HG03025 (cell line): ENCODE data around the gene B3GNT9.
A peak's percentile ranks its signal among the peaks of the same experiment; 100 is the strongest.

Experiments
- ATAC-seq: cut with Tn5 transposase; IDR thresholded peaks from one replicate; pipeline ENCODE4 v1.9.1; 2021; ENCODE audit warnings: mild to moderate bottlenecking, moderate library complexity; ENCODE audit not compliant: unreplicated experiment, low FRiP score

B3GNT9 gene

DNA sequence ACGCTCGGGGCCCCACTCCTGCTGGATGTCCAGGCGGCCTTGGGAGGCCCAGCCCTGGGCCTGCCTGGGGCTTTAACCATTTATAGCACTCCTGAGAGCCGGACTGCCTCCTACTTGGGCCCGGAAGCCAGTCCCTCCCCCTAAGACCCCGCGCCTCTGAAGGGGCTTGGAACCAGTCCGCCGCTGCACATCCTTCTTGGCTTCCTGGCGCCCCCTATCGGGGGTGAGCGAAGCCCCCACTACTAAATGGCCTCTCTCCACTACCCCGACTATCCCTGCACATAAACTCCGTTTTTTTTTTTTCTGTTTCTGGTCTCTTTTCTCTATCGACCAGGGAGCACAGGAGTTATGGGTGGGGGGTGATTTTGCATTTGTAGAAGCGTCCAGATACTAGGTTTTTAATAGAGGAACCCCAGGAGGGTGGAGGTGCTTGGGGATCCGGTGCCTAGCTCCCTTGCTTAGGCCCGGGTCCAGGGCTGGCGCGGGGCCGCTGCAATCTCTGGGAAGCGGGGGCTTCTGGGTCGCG is 18.9 kb upstream of the B3GNT9 start:
- ATAC-seq: no peak

DNA sequence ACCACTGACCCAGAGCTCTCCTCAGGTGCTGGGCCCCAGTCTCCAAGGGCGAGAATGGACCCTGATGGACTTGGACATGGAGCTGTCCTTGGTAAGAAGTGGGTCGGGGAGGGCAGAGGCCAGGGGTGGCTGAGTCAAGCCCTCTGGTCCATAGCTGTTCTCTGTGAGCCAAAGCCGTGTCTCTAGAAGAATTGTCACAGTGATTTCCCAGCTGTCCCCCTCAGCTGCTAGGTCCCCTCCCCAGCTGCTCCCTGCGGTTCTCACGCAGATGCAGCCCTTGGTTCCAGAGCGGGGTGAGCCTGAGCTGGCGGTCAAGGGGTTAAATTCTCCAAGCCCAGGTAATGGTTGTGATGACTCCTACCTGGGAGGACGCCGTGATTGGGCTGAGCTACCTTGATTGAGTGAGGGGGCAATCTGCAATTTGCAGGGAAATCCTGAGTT is 18.2 kb upstream of the B3GNT9 start:
- ATAC-seq: no peak

DNA sequence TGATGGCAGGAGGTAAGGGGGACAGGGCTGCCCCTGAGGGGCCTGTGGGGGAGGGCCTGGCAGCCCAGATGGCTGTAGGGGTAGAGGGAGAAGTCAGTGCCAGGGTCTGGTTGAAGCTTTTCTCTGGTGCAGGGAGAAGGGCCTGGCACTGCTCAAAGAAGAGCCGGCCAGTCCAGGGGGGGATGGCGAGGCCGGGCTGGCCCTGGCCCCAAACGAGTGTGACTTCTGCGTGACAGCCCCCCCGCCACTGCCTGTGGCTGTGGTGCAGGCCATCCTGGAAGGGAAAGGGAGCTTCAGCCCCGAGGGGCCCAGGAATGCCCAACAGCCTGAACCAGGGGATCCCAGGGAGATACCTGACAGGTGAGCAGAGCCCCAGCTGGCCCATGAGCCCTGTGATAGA is 16.8 kb upstream of the B3GNT9 start:
- no peak for ATAC-seq

DNA sequence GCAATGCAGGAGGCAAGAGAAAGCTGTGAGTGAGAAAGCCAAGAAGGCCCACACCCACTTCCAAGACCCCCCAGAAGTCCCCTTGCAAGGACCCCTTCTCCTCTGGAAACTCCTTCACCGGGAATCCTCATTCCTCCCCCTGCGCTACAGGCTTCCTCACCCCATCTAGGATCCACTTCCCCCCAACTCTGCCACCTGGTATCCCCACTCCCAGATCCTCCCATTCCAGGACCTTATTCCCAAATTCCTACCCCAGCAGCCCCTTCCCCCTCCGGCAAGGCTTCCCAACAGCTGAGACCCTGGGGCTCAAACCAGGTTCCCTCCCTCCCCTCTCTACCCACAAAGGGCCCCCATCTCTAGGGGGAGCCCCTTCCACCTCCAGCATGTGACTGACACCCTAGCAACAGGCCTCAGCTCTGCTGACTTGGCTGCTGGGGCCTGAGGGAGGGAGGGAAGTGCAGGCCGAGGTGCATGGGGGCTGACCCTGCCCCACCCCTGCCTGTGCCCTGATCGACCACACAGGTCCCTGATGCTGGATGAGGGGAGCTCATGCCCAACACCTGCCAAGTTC is 15.9 kb upstream of the B3GNT9 start:
- ATAC-seq: no peak

DNA sequence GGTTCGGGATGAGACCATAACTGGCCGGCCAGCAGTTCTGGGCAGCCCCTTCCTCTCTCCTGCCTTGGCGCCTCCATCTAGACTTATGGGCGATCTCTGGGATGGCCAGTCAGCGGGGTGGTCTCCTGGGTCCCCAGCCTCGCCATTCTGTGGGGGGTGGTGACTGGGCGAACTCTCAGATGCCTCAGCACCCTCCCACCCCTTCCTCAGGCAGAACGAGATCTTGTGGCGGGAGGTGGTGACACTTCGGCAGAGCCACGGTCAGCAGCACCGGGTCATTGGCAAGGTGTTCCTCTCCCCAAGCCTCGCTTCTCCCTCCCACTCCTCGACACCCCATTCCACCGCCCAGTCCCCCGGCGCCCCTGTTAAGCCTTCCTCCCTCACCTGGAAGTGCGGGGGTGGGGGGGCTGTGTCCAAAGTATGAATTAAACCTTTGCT is 15.3 kb upstream of the B3GNT9 start:
- no peak for ATAC-seq

DNA sequence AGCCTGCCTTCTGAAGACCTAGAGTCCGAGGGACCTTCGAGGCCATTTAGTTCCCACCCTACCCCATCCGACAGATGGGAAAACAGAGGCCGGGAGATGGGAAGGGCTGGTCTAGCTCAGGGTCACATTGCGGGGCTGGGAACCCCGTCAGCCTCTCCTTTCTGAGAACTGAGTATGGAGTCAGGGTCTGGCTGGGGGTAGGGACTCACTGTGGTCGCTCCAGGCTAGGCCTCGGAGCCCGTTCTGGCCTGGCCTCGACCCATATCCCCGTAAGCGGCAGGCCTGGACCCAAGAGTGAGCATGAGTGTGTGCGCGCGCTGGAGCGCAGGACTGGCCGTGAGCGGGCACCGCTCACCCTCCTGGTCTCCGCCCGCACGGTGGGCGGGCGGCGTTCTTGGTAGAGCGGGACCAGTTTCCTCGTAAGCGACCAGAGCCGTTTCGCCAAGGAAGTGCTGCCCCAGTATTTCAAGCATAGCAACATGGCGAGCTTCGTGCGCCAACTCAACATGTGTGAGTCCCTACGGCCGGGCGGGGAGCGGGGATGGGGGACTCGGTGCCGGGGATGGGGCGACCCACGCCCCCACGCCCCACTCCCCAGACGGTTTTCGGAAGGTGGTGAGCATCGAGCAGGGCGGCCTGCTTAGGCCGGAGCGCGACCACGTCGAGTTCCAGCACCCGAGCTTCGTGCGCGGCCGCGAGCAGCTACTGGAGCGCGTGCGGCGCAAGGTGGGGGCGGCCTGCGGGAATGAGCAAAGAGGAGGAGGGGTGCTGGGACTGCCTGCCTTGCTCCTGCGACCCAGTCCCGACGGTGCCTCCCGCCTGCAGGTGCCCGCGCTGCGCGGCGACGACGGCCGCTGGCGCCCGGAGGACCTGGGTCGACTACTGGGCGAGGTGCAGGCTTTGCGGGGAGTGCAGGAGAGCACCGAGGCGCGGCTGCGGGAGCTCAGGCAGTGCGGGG is 14.6 kb upstream of the B3GNT9 start:
- ATAC-seq: no peak

DNA sequence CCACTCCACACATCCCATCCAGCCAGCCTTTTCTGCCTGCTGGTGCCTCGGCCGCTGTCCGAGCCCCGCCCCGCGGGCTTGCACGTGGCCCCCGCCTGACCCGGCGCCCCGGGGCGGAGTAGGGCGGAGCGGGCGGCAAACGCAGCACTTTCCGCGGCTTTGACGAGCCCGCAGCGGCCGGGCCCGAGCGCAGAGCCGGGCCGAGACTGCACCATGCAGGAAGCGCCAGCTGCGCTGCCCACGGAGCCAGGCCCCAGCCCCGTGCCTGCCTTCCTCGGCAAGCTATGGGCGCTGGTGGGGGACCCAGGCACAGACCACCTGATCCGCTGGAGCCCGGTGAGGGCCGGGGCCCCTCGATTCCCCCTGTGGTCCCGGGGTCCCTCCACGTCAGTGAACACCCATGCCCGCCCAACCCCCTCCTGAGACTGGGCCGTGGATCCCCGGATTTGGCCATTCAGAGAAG is 13.8 kb upstream of the B3GNT9 start, which contains the start of gene HSF4:
TSS of gene HSF4 (plus strand) at position 147 of the 463 bp plus-strand sequence. CDS start at position 214, 67 bp downstream.
- no peak for ATAC-seq

DNA sequence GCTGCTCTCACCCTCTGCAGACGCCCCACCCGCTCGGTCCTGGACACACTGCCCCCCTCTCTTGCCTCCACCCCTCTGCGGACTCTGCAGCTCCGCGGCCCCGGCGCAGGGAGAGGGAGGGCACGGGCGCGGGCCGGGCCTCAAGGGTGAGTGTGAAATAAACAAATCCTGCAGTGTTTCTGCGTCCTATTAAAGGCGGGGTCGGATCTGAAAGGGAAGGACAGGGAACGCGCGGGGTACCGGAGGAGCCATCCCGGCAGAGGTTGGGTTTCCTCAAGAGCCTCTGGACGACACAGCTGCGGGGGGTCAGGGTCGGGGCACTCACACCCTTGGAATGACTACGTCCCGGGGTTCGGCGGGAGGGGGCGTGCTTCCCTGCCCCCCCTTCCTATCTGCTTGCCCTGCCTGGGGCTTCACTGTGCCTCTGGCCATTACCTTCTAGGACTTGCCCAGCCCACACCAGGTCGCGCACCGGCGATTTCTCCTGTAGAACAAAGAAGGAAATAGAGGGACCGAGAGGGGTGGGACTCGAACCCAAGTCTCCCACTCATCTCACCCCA is 13.3 kb upstream of the B3GNT9 start:
- no peak for ATAC-seq

DNA sequence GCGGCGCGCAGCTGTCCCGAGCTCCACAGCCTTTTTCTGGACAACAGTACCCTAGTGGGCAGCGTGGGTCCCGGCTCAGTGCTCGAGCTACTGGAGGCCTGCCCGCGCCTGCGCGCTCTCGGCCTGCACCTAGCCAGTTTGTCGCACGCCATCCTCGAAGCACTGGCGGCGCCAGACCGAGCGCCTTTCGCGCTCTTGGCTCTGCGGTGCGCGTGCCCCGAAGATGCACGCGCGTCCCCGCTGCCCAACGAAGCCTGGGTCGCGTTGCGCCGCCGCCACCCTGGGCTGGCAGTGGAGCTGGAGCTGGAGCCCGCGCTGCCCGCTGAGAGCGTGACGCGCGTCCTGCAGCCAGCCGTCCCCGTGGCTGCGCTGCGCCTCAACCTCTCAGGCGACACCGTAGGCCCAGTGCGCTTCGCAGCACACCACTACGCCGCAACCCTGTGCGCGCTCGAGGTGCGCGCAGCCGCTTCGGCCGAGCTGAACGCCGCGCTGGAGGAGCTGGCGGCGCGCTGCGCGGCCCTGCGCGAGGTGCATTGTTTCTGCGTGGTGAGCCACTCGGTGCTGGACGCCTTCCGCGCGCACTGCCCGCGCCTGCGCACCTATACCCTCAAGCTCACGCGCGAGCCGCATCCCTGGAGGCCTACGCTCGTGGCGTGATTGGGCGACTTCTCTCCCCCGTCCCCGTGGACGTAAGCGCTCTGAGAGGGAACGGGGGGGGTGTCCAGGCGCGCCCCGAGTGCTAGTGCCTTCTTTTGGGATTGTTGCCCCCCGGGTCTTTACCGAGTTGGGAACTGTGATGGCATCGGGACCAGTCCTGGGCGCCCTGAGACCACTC is 12.6 kb upstream of the B3GNT9 start:
- no peak for ATAC-seq

DNA sequence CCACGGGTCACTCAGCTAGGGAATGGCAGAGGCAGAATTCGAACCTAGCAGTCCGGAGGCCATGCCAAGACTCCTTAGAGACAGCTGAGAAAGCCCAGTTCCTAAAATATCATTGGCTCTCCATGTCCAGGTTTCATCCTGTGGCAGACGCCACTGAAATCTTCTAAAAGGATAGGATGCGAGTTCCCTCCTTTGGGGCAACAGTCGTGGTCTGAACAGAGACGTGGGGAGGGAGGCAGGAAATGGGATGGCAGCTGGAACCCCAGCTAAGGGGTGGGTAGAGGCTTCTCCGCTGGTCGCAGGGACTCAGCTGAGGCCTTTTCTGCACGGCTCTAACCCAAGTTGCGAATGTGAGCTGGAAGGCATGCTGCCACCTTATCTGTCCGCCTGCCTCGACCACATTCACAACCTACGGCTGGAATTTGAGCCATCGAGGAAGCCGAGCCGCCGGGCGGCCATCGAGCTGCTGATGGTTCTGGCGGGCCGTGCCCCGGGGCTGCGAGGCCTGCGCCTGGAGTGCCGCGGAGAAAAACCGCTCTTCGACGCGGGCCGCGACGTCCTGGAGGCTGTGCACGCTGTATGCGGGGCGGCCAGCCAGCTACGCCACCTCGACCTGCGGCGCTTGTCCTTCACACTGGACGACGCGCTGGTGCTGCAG is 11.8 kb upstream of the B3GNT9 start:
- no peak for ATAC-seq

DNA sequence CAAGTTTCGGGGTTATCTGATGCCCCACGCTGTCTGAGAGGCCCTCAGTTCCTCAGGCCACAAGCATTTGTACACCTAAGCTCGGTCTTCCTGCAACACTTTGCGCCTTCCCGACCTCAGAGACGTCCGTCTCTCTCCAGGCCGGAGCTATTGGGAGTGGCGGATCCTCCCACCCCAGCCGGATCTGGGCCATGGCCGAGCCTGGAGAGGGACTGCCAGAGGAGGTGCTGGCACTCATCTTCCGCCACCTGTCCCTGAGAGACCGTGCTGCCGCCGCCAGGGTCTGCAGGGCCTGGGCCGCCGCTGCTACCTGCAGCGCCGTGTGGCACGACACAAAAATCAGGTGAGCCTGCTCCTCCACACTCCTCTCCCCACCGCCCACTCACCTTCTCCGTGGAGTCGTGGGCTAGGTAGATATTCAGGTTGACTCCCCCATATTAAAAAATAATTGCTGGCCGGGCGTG is 10.8 kb upstream of the B3GNT9 start:
- ATAC-seq: no peak

DNA sequence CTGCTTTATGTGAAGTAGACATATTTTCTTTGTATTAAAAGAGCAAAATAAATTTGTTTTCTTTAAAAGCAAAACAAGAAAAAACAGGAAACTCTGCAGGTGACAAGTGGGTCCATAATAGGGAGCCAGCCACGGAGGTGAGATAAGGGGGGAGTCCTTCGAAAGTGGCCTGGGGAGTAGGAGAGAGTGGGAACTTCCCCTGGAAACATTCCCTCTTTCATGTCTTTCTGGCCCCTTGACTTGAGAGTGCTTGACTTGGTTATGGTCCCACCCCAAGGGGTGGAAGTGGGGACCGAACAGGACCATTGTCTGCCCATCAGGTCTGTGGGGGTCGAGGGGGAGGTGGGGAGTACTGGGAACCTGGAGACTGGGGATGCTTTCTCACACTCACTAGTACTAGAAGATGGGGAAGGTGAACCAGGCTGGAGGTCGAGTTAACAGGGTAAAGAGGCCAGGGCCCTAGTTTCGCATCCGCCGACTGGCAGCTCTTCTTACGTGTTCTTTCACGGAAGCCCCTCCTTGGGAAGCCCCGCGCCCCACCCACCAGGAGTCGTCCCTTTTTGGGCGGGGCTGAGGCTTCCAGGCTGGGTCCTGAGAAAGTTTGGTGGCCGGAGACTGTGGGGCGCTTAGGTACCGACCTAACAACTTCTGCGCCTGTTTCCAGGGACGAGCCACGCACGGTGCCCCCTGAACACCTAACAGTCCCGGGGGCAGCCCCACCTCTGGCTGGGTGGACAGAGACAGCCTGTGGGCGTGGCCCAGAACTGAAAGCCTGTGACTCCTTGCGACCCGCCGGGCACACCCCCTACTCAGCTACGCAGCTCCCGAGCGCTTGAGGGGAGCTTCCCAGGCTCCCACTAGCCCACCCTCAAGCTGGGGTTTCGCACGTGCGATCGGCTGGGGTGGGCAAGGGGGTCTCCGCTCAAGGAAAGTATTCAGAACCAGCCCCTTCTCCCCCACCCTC is 8.1 kb upstream of the B3GNT9 start:
- peak; percentile 28 for ATAC-seq

DNA sequence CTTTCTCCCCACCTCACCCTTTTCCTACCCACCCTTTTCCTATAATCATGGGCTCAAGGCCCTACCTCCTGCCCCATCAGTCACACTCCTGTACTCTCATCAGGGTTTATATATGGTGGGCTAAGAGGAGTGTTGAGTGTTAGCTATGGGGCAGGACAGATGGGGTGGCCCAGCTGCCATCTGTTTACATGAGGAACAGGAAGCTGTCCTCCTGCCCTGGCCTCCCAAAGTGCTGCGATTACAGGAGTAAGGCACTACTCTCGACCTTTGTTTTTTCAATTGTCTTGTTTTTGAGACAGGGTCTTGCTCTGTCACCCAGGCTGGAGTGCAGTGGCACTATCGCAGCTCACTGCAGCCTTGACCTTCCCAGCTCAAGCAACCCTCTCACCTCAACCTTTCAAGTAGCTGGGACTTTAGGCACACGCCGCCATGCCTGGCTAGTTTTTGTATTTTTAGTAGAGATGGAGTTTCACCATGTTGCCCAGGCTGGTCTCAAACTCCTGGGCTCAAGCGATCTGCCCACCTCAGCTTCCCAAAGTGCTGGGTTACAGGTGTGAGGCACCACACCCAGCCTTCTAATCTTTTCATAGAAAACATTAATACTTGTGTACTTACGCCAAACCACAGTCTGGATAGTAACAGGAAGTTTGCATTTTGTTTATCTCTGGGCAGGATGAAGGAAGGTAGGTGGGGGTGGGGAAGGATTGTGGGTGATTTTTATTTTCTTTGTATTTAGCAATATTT is 7.3 kb upstream of the B3GNT9 start:
- ATAC-seq: no peak

DNA sequence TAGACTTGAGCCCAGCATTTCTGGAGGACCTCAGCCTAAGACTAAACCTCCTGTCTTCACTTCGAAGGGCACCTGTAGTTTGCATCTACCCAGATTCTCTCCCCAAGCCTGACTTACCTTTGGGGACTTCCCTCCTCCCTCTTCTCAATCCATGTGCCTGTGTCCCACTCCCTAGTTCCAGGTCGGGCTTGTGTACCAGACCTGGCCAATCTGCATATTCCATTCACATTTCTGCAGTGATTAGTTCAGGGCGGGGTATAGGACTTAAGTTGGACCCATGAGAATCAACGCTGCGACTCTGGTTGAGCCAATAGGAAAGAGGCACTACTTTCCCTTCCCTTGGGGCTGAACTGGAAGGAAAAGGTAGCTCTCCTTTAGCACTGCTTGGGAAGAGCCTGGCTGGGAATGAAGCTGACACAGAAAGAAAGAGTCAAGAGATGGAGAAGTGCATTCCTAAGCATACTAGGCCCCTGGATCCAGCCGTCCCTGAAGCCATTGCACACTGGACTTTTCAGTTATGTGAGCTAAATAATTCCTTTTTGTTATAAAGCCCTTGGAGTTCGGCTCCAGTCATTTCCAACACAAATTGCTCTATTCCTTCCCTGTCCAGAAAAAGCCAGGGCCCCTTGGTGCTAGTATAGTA is 6.4 kb upstream of the B3GNT9 start:
- ATAC-seq: no peak

DNA sequence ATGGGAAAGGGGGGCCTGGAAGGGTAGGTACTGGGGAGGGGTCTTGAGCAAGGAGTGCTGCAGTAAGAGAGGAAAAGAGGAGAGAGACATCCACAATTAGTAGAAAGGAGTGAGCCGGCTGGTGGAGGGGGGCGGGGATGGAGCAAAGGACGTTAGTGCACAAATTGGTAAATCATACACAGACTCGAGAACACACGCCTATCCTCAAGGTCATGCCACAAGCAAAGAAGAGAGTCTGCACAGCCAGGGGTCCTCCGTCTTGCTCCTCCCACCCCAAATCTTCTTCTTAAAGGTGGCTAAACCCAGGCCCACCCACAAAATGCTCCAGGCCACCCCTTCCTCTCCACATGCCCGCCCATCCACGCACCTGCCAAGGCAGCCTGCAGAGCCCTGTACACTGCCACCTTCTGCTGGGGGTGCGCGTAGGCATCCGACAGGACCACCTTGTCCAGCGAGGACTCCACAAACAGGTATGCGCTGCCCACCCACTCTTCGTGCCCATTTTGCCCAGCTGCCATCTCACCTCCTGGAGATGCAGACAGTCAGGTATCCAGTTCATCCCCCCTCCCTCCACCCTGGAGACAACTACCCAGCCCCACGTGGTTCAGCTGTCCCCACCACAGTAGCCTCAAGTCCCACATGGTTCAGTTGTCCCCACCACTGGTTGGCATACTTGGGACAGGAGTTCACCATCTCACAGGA is 5.5 kb upstream of the B3GNT9 start:
- ATAC-seq: no peak

DNA sequence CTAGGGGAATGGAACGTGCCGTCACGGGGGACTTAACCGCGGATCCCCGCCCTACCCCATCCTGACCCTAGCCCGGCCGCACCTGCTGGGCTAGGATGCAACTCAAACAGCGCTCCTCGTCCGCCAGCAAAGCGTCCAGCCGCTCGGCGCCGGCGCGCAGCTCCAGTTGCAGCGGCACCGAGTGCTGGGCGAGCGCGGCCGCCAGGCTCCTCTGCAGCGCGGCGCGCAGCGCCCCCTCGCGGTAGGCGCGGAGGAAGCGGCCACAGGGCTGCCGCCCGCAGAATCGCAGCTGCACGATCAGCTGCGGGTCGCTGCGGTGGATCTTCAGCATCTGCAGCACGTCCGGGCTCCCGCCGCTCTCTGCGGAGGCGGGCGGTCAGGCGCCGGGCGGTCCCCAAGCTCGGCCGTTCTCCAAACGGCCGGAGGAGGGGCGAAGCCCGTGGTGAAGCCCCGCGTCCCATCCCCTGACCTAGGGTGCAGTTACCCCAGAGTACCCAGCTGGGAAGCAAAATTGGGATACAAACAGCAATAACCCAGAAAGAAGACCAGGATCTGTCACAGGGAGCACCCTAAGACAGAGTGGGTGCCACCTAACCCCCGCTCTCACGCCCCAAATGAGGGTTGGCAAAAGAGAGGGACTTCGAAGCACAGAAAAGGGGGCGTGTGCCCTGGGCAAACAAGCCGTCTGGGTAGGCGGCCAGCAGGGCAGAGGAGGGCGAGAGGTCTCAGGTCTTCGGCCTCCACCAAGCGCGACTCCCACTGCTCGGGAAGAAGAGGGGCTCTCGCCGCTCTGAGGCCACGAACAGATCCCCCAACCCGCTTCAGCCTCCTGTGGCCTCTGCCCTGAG is 4.7 kb upstream of the B3GNT9 start:
- ATAC-seq: no peak
